Astrocyte (in vitro differentiated cells and primary cell): ENCODE measurements around the gene CCN6. TPM values are rescaled to one million over a fixed set of nuclear protein-coding genes. Genes with fewer than 3 reads are reported as not detected.

Experiments used
- DNase-seq: peaks from one replicate; pipeline ENCODE4 v3.0.0-alpha.2; 2010; ENCODE audit warnings: low read depth
- FAIRE-seq: peaks from 2 replicates; lab custom pipeline; 2011; peaks lifted over from hg19 to GRCh38; lab: Jason Lieb, UNC
- H2AFZ ChIP-seq: 2 replicates; pipeline ENCODE4 v1.6.0; 2012; ENCODE audit warnings: low read depth, low read length, inconsistent platforms
- H3K27ac ChIP-seq: 2 replicates; pipeline ENCODE4 v1.5.1; 2011; ENCODE audit warnings: low read depth, low read length, inconsistent platforms
- H3K27me3 ChIP-seq: 2 replicates; pipeline ENCODE4 v1.6.0; 2011; ENCODE audit warnings: low read length, inconsistent platforms; ENCODE audit not compliant: insufficient read depth
- H3K36me3 ChIP-seq: 2 replicates; pipeline ENCODE4 v1.5.1; 2011; ENCODE audit warnings: low read length, inconsistent platforms; ENCODE audit not compliant: insufficient read depth
- H3K4me1 ChIP-seq: 2 replicates; pipeline ENCODE4 v1.5.1; 2011; ENCODE audit warnings: low read length, inconsistent platforms; ENCODE audit not compliant: insufficient read depth
- H3K4me2 ChIP-seq: 2 replicates; pipeline ENCODE4 v1.6.0; 2012; ENCODE audit warnings: low read length, inconsistent platforms
- H3K4me3 ChIP-seq: 2 replicates; pipeline ENCODE4 v1.5.1; 2011; ENCODE audit warnings: low read depth, mild to moderate bottlenecking, low read length, inconsistent platforms; ENCODE audit not compliant: insufficient read depth
- H3K79me2 ChIP-seq: 2 replicates; pipeline ENCODE4 v1.6.0; 2012; ENCODE audit warnings: mild to moderate bottlenecking, low read length, inconsistent platforms; ENCODE audit not compliant: insufficient read depth
- H3K9ac ChIP-seq: 2 replicates; pipeline ENCODE4 v1.6.0; 2012; ENCODE audit warnings: mild to moderate bottlenecking, low read length, inconsistent platforms
- H3K9me3 ChIP-seq: 2 replicates; pipeline ENCODE4 v1.5.1; 2012; ENCODE audit warnings: low read depth, mild to moderate bottlenecking, low read length, inconsistent platforms; ENCODE audit not compliant: insufficient read depth
- H4K20me1 ChIP-seq: 2 replicates; pipeline ENCODE4 v1.6.0; 2012; ENCODE audit warnings: low read length, inconsistent platforms; ENCODE audit not compliant: insufficient read depth
- H3K27ac Mint-ChIP-seq: one replicate; pipeline ENCODE4 v1.8.0; 2021; ENCODE audit warnings: mild to moderate bottlenecking, mixed read lengths; ENCODE audit not compliant: unreplicated experiment
- H3K27me3 Mint-ChIP-seq: one replicate; pipeline ENCODE4 v1.8.0; 2021; ENCODE audit warnings: low read depth, mixed read lengths; ENCODE audit not compliant: unreplicated experiment
- H3K36me3 Mint-ChIP-seq: one replicate; pipeline ENCODE4 v1.8.0; 2021; ENCODE audit warnings: low read depth, mixed read lengths; ENCODE audit not compliant: unreplicated experiment
- H3K4me1 Mint-ChIP-seq: one replicate; pipeline ENCODE4 v1.8.0; 2021; ENCODE audit warnings: low read depth, mixed read lengths; ENCODE audit not compliant: unreplicated experiment
- H3K4me3 Mint-ChIP-seq: one replicate; pipeline ENCODE4 v1.8.0; 2021; ENCODE audit warnings: mild to moderate bottlenecking, moderate library complexity, mixed read lengths; ENCODE audit not compliant: unreplicated experiment
- H3K9me3 Mint-ChIP-seq: one replicate; pipeline ENCODE4 v1.8.0; 2021; ENCODE audit warnings: mild to moderate bottlenecking, mixed read lengths; ENCODE audit not compliant: unreplicated experiment
- EZH2 ChIP-seq: IDR thresholded peaks from 2 replicates; pipeline ENCODE4 v1.6.1; 2012; ENCODE audit warnings: mild to moderate bottlenecking, low read length, inconsistent platforms; ENCODE audit not compliant: insufficient read depth
- total RNA-seq: library from RNA; stranded (reverse); gene quantifications from 2 replicates; pipeline ENCODE4 v1.2.1, GENCODE V29; 2021
- TF ChIP-seq, protein P1 (sequence below): IDR thresholded peaks from 2 replicates; pipeline ENCODE4 v1.5.1; 2011; ENCODE audit warnings: low read depth, mild to moderate bottlenecking, inconsistent platforms, low read length, moderate library complexity; ENCODE audit not compliant: insufficient read depth

Gene CCN6
- total RNA-seq, 1 donor from 2014 or later = not detected

DNA sequence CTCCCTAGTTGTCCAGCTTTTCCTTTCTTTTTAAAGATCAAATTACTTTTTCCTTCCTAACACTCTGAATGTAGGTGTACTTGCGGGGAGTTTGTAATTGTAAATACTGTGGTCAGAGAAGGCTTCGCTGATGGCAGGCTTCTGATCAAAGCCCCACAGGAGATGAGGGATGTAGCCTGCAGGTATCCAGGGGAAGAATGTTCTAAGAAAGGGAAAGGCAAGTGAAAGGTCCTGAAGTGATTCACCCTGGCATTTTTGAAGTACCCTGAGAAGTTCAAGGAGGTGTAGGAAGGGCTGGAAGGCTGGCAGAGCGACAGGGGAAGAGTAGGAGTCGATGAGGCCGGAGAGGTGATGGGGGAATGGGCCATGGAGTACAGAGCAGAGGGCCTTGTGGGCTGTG, 38.2 kb upstream of the CCN6 start:
- H3K4me2 ChIP-seq = no peak overlapping the region
- DNase-seq = no peak
- Mint-ChIP-seq H3K4me3 (no peak overlapping the region), H3K36me3 (no peaks in the 10 kb centered on the region), H3K9me3 (no peaks in the 10 kb centered on the region), H3K4me1 (peaks cover 2% of the 10 kb centered on the region), H3K27ac (no peak overlapping the region), H3K27me3 (peaks cover 7% of the 10 kb centered on the region)
- H3K27ac ChIP-seq = no peak overlapping the region
- H3K9me3 ChIP-seq = no peaks in the 10 kb centered on the region
- H4K20me1 ChIP-seq = no peaks in the 10 kb centered on the region
- no peak overlapping the region for H3K4me3 ChIP-seq
- TF ChIP-seq, protein P1, sequence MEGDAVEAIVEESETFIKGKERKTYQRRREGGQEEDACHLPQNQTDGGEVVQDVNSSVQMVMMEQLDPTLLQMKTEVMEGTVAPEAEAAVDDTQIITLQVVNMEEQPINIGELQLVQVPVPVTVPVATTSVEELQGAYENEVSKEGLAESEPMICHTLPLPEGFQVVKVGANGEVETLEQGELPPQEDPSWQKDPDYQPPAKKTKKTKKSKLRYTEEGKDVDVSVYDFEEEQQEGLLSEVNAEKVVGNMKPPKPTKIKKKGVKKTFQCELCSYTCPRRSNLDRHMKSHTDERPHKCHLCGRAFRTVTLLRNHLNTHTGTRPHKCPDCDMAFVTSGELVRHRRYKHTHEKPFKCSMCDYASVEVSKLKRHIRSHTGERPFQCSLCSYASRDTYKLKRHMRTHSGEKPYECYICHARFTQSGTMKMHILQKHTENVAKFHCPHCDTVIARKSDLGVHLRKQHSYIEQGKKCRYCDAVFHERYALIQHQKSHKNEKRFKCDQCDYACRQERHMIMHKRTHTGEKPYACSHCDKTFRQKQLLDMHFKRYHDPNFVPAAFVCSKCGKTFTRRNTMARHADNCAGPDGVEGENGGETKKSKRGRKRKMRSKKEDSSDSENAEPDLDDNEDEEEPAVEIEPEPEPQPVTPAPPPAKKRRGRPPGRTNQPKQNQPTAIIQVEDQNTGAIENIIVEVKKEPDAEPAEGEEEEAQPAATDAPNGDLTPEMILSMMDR = no peak
- TF ChIP-seq EZH2 = no peak
- FAIRE-seq = no peak
- no peaks in the 10 kb centered on the region for H3K36me3 ChIP-seq
- no peaks in the 10 kb centered on the region for H3K27me3 ChIP-seq
- no peak overlapping the region for H3K9ac ChIP-seq
- H2AFZ ChIP-seq = no peak overlapping the region
- H3K79me2 ChIP-seq = no peaks in the 10 kb centered on the region
- peaks cover 9% of the 10 kb centered on the region for H3K4me1 ChIP-seq

DNA sequence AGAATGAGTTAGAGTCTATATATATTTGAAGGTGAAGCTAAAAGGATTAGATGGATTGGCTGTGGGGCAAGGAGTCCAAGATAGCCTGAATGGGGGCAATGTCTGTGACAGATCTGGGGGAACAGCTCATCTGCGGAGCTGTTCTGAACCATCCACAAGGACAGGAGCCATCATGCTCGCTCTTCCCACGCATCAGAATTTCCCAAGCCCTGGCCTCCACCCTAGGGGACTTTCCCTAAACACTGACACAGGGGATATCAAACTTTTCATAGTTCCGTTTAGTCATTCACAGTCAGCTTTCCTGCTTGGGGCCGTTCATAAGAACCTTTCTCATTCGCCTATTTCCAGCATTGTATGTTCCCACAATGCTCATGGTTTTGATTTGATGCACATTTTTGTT, 37.6 kb upstream of the CCN6 start:
- no peak overlapping the region for H3K4me2 ChIP-seq
- TF ChIP-seq EZH2 = no peak
- TF ChIP-seq, protein P1 = no peak
- no peak overlapping the region for H3K4me3 Mint-ChIP-seq
- peaks cover 9% of the 10 kb centered on the region for H3K4me1 ChIP-seq
- H3K9me3 ChIP-seq = no peaks in the 10 kb centered on the region
- H3K27ac ChIP-seq = no peak overlapping the region
- no peaks in the 10 kb centered on the region for H3K36me3 ChIP-seq
- H3K9ac ChIP-seq = no peak overlapping the region
- H3K4me1 Mint-ChIP-seq = peaks cover 2% of the 10 kb centered on the region
- no peaks in the 10 kb centered on the region for H4K20me1 ChIP-seq
- FAIRE-seq (no peak), DNase-seq (no peak)
- no peaks in the 10 kb centered on the region for H3K27me3 ChIP-seq
- H3K27ac Mint-ChIP-seq = no peak overlapping the region
- H3K27me3 Mint-ChIP-seq = peaks cover 7% of the 10 kb centered on the region
- H3K79me2 ChIP-seq = no peaks in the 10 kb centered on the region
- no peaks in the 10 kb centered on the region for H3K36me3 Mint-ChIP-seq
- no peak overlapping the region for H2AFZ ChIP-seq
- no peaks in the 10 kb centered on the region for H3K9me3 Mint-ChIP-seq
- no peak overlapping the region for H3K4me3 ChIP-seq

DNA sequence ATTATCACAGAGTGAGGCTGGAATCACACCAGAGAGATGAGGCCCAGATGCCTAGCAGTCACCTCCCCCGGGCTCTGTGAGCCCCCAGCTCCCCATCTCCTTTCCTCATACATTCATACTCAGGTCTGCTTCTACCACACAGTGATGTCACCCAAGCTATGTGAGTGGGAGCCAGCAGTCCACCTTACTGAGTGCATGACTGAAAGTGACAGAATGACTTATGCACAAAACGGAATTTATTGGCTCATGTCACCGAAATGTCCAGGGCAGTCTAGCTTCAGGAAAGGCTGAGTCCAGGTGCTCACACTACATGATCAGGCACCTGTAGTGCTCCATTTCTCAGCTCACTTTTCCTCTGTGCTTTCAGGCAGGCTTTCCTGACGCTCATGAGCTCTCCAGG, 36.7 kb upstream of the CCN6 start:
- Mint-ChIP-seq H3K9me3 (no peaks in the 10 kb centered on the region), H3K36me3 (no peaks in the 10 kb centered on the region), H3K27me3 (peaks cover 9% of the 10 kb centered on the region), H3K27ac (no peak overlapping the region), H3K4me1 (peaks cover 2% of the 10 kb centered on the region), H3K4me3 (no peak overlapping the region)
- Histone ChIP-seq H3K9me3 (no peaks in the 10 kb centered on the region), H3K4me3 (no peak overlapping the region), H3K27ac (no peak overlapping the region), H2AFZ (no peak overlapping the region), H4K20me1 (no peaks in the 10 kb centered on the region), H3K27me3 (no peaks in the 10 kb centered on the region), H3K9ac (no peak overlapping the region), H3K36me3 (no peaks in the 10 kb centered on the region), H3K4me1 (peaks cover 9% of the 10 kb centered on the region), H3K79me2 (no peaks in the 10 kb centered on the region), H3K4me2 (no peak overlapping the region)
- DNase-seq (no peak), FAIRE-seq (no peak)
- TF ChIP-seq EZH2 = no peak
- TF ChIP-seq, protein P1 = no peak
